GM18505 (cell line): ENCODE measurements around the gene TSHZ2.

ENCODE experiments used
- ATAC-seq: cut with Tn5 transposase; IDR thresholded peaks from one replicate; pipeline ENCODE4 v1.9.1; 2021; ENCODE audit not compliant: unreplicated experiment
- POLR2A ChIP-seq: IDR thresholded peaks from 4 replicates; pipeline ENCODE4 v1.6.1; 2011; ENCODE audit warnings: borderline replicate concordance; ENCODE audit not compliant: insufficient read depth, insufficient read length; ENCODE audit errors: extremely low read depth

Gene TSHZ2

GRCh38 chr20:53073636-53074415 lies 101.7 kb downstream of the TSHZ2 start:
- ATAC-seq = no peak

GRCh38 chr20:53074811-53075314 lies 102.7 kb downstream of the TSHZ2 start:
- TF ChIP-seq POLR2A = no peak
- no peak for ATAC-seq

More at GRCh38 chr20:53073636-53074415, 101.7 kb downstream of the TSHZ2 start:
- no peak for TF ChIP-seq POLR2A

- ATAC-seq = no peak
- no peak for TF ChIP-seq POLR2A
Observed at GRCh38 chr20:53076668-53077067, 104.5 kb downstream of the TSHZ2 start.

GRCh38 chr20:53077373-53078205 lies 105.4 kb downstream of the TSHZ2 start:
- TF ChIP-seq POLR2A = no peak
- no peak for ATAC-seq

DNA sequence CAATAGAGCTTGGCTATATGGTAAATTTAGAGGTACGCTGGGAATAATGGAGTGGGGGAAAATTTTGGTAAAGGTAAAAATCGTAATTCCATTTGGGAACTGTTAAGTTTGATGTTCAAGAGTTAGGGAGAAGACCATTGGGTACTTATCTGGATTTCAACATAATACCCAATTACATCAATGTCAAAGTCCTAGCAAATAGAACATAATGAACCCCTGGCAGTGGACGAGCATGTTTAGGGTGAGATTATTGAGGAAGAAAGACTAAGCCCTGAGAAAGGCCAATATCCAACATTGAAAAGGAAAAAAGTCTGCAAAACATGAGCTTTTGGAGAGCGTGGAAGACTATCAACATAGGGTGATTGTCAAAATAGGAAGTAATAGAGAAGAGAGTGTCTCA lies 106.6 kb downstream of the TSHZ2 start:
- ATAC-seq = no peak
- no peak for TF ChIP-seq POLR2A

- no peak for TF ChIP-seq POLR2A
- ATAC-seq = no peak
Observed at GRCh38 chr20:53079261-53079691, 107.1 kb downstream of the TSHZ2 start.

- no peak for ATAC-seq
- no peak for TF ChIP-seq POLR2A
Observed at GRCh38 chr20:53079828-53080686, 107.9 kb downstream of the TSHZ2 start.

- ATAC-seq = no peak
- no peak for TF ChIP-seq POLR2A
Observed at GRCh38 chr20:53080687-53080962, 108.5 kb downstream of the TSHZ2 start.

DNA sequence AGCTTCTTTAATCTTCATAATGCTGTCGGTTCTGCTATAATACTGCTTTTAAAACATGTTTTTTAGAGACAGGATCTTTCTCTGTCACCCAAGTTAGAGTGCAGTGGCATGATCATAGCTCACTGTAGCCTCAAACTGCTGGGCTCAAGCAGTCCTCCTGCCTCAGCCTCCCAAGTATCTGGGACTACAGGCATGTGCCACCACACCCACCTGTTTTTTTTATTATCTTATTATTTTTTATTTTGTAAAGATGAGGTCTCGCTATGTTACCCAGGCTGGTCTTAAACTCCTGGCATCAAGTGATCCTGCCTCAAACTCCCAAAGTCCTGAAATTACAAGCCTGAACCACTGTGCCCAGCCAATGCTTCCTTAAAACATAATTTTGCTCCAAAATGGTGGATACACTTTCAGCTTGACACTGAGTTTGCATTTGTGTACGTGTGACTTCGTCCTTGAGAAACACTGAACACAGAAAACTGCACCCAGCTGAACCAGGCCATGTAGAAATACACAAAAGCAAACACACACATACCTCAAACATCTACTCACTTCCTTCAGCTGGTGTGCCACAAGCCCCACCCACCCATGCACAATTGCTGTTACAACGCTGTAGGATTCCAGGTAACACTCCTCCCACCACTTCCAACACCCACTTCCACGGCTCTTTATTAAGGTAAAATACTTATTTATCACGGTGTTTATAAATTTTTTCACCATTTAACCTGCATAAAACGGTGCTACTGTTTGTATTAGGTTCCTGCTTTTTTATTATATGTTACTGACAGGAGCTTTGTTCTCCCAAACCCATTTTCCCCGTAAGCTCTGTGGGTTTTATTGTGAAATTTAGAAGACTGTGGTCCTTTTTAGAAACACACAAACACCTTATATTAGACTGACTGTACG lies 109.1 kb downstream of the TSHZ2 start:
- TF ChIP-seq POLR2A = no peak
- no peak for ATAC-seq

- ATAC-seq = no peak
- no peak for TF ChIP-seq POLR2A
Observed at GRCh38 chr20:53081916-53082863, 110.0 kb downstream of the TSHZ2 start.

DNA sequence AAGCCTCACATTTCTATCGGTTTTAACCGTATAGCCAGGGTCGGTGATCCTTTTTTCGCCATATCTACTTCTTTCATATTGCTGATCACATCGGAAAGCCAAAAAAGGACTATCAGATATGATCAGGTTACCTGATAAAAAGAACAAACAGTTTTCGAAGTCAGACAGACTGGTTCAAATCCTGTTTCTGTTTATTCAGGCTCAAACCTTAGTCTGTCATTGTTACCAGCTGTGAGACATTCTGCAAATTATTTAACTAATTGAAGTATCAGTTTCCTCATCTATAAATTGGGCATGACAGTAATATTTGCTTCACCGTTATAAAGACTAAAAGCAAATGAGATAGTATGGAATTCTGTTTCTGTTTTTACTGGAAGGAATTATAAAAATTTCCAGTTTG lies 111.3 kb downstream of the TSHZ2 start:
- no peak for TF ChIP-seq POLR2A
- ATAC-seq = no peak
